A549 (cell line): ENCODE results near the gene ASMTL. TPM values are rescaled to one million over a fixed set of nuclear protein-coding genes. Genes with fewer than 3 reads are reported as not detected.

Experiments used
- ATAC-seq, 2 experiments: fragments of 200-7000 bp in 1 of 2; fragments of >200 bp in 1 of 2; cut with Nextera tagmentation in 1 of 2; cut with Tn5 transposase in 1 of 2; 3 replicates each; pipeline versions ENCODE4 v1.8.0 to v1.9.1; 2018 to 2020; ENCODE audit warnings: mild to moderate bottlenecking in 1 of 2, moderate library complexity in 1 of 2
- CTCF ChIA-PET: fragments of 300-600 bp; sonication (Branson Sonifier 250); formaldehyde crosslinking; extraction: SDS; loops from one replicate; lab custom pipeline; 2021; ENCODE audit warnings: antibody characterized with exemption, inconsistent platforms; lab: Yijun Ruan, JAX
- POLR2A ChIA-PET: fragments of 350-600 bp; formaldehyde crosslinking; extraction: SDS; loops from one replicate; lab custom pipeline; 2021; ENCODE audit warnings: antibody characterized with exemption, inconsistent platforms; lab: Yijun Ruan, JAX
- DNase-seq, 2 experiments: peaks; one replicate each; pipeline versions ENCODE4 v3.0.0 to v3.0.0-alpha.2; 2011 to 2016; ENCODE audit warnings: low read depth in 1 of 2, low spot score in 1 of 2
- FAIRE-seq: peaks from 2 replicates; lab custom pipeline; 2011; peaks lifted over from hg19 to GRCh38; lab: Jason Lieb, UNC
- H3K27ac ChIP-seq, 2 experiments: fragments of >200 bp; sonication (Bioruptor Twin); formaldehyde crosslinking; 3 replicates each; pipeline ENCODE4 v1.5.1; 2016 to 2017
- H3K4me1 ChIP-seq: fragments of >200 bp; sonication (Bioruptor Twin); formaldehyde crosslinking; 3 replicates; pipeline ENCODE4 v1.6.1; 2016
- H3K4me2 ChIP-seq: fragments of >200 bp; sonication (Bioruptor Twin); formaldehyde crosslinking; 3 replicates; pipeline ENCODE4 v1.6.1; 2016
- H3K4me3 ChIP-seq: fragments of >200 bp; sonication (Bioruptor Twin); formaldehyde crosslinking; 3 replicates; pipeline ENCODE4 v1.5.1; 2016
- H3K9me3 ChIP-seq: fragments of >200 bp; sonication (Bioruptor Twin); formaldehyde crosslinking; 3 replicates; pipeline ENCODE4 v1.6.1; 2016
- BCL3 ChIP-seq: fragments of >200 bp; sonication (Bioruptor Twin); formaldehyde crosslinking; IDR thresholded peaks from 3 replicates; pipeline ENCODE4 v1.6.1; 2016
- BHLHE40 ChIP-seq: IDR thresholded peaks from 2 replicates; pipeline ENCODE4 v1.6.1; 2012; ENCODE audit warnings: low read depth, low read length, inconsistent platforms
- CBX8 ChIP-seq: fragments of 200-600 bp; sonication (generic); IDR thresholded peaks from 2 replicates; pipeline ENCODE4 v1.6.1; 2016
- CEBPB ChIP-seq, 2 experiments: fragments of >200 bp in 1 of 2; sonication (Bioruptor Twin) in 1 of 2; formaldehyde crosslinking in 1 of 2; IDR thresholded peaks; 2 replicates each; pipeline ENCODE4 v1.6.1; 2012 to 2016
- EHF ChIP-seq: fragments of 250-450 bp; sonication (Bioruptor Pico); IDR thresholded peaks from 2 replicates; pipeline ENCODE4 v1.5.0; 2020; ENCODE audit warnings: mild to moderate bottlenecking
- ESRRA ChIP-seq: fragments of 150-350 bp; IDR thresholded peaks from 2 replicates; pipeline ENCODE4 v1.6.1; 2014; ENCODE audit warnings: mild to moderate bottlenecking, low read length, borderline replicate concordance
- FOXS1 ChIP-seq: fragments of 250-450 bp; sonication (Bioruptor Pico); IDR thresholded peaks from 2 replicates; pipeline ENCODE4 v1.5.0; 2020; ENCODE audit warnings: mild to moderate bottlenecking, moderate library complexity
- GATA3 ChIP-seq: IDR thresholded peaks from 2 replicates; pipeline ENCODE4 v1.6.1; 2012; ENCODE audit warnings: borderline replicate concordance
- HOXB13 ChIP-seq: fragments of 250-450 bp; sonication (Bioruptor Pico); IDR thresholded peaks from 2 replicates; pipeline ENCODE4 v1.5.0; 2020; ENCODE audit warnings: low read depth, mild to moderate bottlenecking, moderate library complexity
- JUN ChIP-seq, 2 experiments: fragments of >200 bp; sonication (Bioruptor Twin); formaldehyde crosslinking; IDR thresholded peaks; 2 replicates in 1 of 2; 3 replicates in 1 of 2; pipeline ENCODE4 v1.6.1; 2016 to 2017
- KDM1A ChIP-seq: fragments of 200-600 bp; sonication (generic); IDR thresholded peaks from 2 replicates; pipeline ENCODE4 v1.6.1; 2016; ENCODE audit warnings: low read depth, mild to moderate bottlenecking
- KDM5A ChIP-seq: fragments of 200-600 bp; sonication (generic); IDR thresholded peaks from 2 replicates; pipeline ENCODE4 v1.6.1; 2016; ENCODE audit warnings: antibody characterized with exemption, mild to moderate bottlenecking
- NFE2L2 ChIP-seq: fragments of 150-350 bp; conservative IDR thresholded peaks from 2 replicates; pipeline ENCODE4 v1.6.1; 2014; ENCODE audit warnings: low read length
- NPAS2 ChIP-seq: fragments of 250-450 bp; sonication (Bioruptor Pico); IDR thresholded peaks from 2 replicates; pipeline ENCODE4 v1.8.0; 2022; ENCODE audit warnings: mild to moderate bottlenecking, moderate library complexity, borderline replicate concordance
- PBX3 ChIP-seq: IDR thresholded peaks from 2 replicates; pipeline ENCODE4 v1.6.1; 2012
- RAD21 ChIP-seq, 2 experiments: fragments of >200 bp in 1 of 2; sonication (Bioruptor Twin) in 1 of 2; formaldehyde crosslinking in 1 of 2; IDR thresholded peaks in 1 of 2; conservative IDR thresholded peaks in 1 of 2; 2 replicates in 1 of 2; 3 replicates in 1 of 2; pipeline ENCODE4 v1.6.1; 2012 to 2018; ENCODE audit warnings: inconsistent platforms in 1 of 2
- RARB ChIP-seq: fragments of 250-450 bp; sonication (Bioruptor Pico); IDR thresholded peaks from 2 replicates; pipeline ENCODE4 v1.8.0; 2021; ENCODE audit warnings: mild to moderate bottlenecking, moderate library complexity
- RCOR1 ChIP-seq: fragments of 150-350 bp; IDR thresholded peaks from 2 replicates; pipeline ENCODE4 v1.6.1; 2014; ENCODE audit warnings: antibody characterized with exemption, low read length, low read depth
- REST ChIP-seq: fragments of 200-600 bp; sonication (generic); IDR thresholded peaks from 2 replicates; pipeline ENCODE4 v1.6.1; 2016; ENCODE audit warnings: antibody characterized with exemption, mild to moderate bottlenecking, moderate library complexity
- TP53 ChIP-seq: fragments of 250-450 bp; sonication (Bioruptor Pico); IDR thresholded peaks from 2 replicates; pipeline ENCODE4 v1.5.0; 2021; ENCODE audit warnings: mild to moderate bottlenecking, moderate library complexity
- ZFP36 ChIP-seq: fragments of 450-650 bp; IDR thresholded peaks from 2 replicates; pipeline ENCODE4 v1.6.1; 2014; ENCODE audit warnings: borderline replicate concordance; ENCODE audit not compliant: partially characterized antibody
- WGBS: methylation state at CpG from one replicate; pipeline ENCODE4 v1.1.6; 2017; ENCODE audit errors: missing lambda C conversion rate; 5-methylcytosine and 5-hydroxymethylcytosine counted together
- polyA plus RNA-seq, 4 experiments: library from polyadenylated mRNA; depleted of rRNA in 3 of 4; stranded (reverse); fragments of >200 nt; fragmentation: RNase III in 1 of 4; extraction: RNeasy Plus Mini Kit Qiagen cat#74134 plus additional on column Dnase treatment in 1 of 4; gene quantifications; 2 replicates in 3 of 4; 3 replicates in 1 of 4; pipeline ENCODE4 v1.2.3, GENCODE V29; 2011 to 2017
- TF ChIP-seq, protein P1 (sequence below): IDR thresholded peaks from 2 replicates; pipeline ENCODE4 v1.6.1; 2012; ENCODE audit warnings: low read depth, borderline replicate concordance
- TF ChIP-seq, protein P2 (sequence below): fragments of 450-650 bp; IDR thresholded peaks from 2 replicates; pipeline ENCODE4 v1.6.1; 2014; ENCODE audit warnings: antibody characterized with exemption
- TF ChIP-seq, protein P3 (sequence below): fragments of 250-450 bp; sonication (Bioruptor Pico); IDR thresholded peaks from 2 replicates; pipeline ENCODE4 v1.5.0; 2021; ENCODE audit warnings: mild to moderate bottlenecking, moderate library complexity, borderline replicate concordance
- TF ChIP-seq, protein P4 (sequence below): fragments of 250-450 bp; sonication (Bioruptor Pico); IDR thresholded peaks from 2 replicates; pipeline ENCODE4 v1.5.0; 2020; ENCODE audit warnings: low read depth, mild to moderate bottlenecking, moderate library complexity

The ASMTL gene
- polyA plus RNA-seq, 2 of the 4 experiments (the other 2 are of a cell fraction): 12.3 to 15.4 TPM

DNA sequence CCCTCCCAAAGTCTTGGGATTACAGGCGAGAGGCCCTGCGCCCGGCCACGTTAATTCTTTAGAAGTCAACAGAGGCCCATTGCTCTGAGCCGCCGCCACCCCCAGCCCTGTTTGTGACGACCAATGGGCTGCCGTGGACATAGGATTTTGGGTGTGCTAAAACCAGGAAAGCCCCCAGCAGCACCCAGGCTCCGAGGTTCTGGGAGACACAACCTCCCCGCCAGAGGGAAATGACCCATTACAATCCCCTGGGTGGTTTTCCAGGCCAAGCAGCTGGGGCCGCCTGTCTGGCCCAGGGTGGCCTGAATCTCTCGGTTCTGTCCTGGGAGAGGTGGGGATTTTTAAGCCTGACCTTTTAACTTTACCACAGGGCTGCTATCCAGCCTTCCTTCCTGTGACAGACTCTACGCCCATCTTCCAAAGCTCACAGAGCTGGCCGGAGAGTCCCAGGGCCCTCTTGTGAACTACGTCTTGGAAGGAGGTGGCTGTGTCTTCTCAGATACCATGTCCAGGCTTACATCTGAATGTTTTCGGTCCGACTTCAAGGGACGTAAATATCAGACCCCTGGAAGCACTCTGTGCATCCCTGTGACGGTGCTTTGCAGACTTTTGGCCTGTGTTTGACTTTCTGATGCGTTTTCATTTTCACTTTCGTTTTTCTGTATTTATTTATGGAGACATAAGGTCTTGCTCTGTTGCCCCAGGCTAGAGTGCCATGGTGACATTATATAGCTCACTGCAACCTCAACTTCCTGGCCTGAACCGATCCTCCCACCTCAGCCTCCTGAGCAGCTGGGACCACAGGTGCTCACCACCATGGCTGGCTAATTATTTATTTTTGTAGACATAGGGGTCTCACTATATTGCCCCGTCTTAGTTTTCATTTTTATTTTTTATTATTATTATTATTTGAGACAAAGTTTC, 48.3 kb upstream of the ASMTL start:
- no peak overlapping the region for H3K27ac ChIP-seq
- no peaks in the 10 kb centered on the region for H3K9me3 ChIP-seq
- POLR2A ChIA-PET: no interaction called here
- ATAC-seq (no peak), FAIRE-seq (no peak)
- H3K4me3 ChIP-seq: no peak overlapping the region
- CTCF ChIA-PET: no interaction called here
- no peak overlapping the region for H3K4me2 ChIP-seq
- 71% methylated on average over 23 of the region's 23 CpGs for WGBS
- no peaks in the 10 kb centered on the region for H3K4me1 ChIP-seq
- TF ChIP-seq, protein P1, sequence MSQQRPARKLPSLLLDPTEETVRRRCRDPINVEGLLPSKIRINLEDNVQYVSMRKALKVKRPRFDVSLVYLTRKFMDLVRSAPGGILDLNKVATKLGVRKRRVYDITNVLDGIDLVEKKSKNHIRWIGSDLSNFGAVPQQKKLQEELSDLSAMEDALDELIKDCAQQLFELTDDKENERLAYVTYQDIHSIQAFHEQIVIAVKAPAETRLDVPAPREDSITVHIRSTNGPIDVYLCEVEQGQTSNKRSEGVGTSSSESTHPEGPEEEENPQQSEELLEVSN: no peak
- TF ChIP-seq RCOR1: no peak
- no peak for TF ChIP-seq JUN (IDR thresholded peaks at IDR 0.05)
- no peak for TF ChIP-seq FOXS1 (CRISPR knock-in tag)
- no peak for TF ChIP-seq NFE2L2
- TF ChIP-seq NPAS2 (CRISPR knock-in tag): no peak
- no peak for TF ChIP-seq ZFP36
- TF ChIP-seq EHF (CRISPR knock-in tag): no peak
- no peak for TF ChIP-seq KDM1A
- no peak for TF ChIP-seq BHLHE40
- TF ChIP-seq, all 56 proteins: peak for 0
- no peak for DNase-seq

- ATAC-seq (no peak), FAIRE-seq (no peak), DNase-seq (no peak)
- H3K9me3 ChIP-seq: no peaks in the 10 kb centered on the region
- 73% methylated on average over 12 of the region's 12 CpGs for WGBS
- H3K4me2 ChIP-seq: no peak overlapping the region
- H3K27ac ChIP-seq: no peak overlapping the region
- TF ChIP-seq CEBPB (IDR thresholded peaks at IDR 0.05): no peak
- TF ChIP-seq PBX3: no peak
- TF ChIP-seq TP53 (CRISPR knock-in tag): no peak
- TF ChIP-seq CBX8: no peak
- TF ChIP-seq, protein P2, sequence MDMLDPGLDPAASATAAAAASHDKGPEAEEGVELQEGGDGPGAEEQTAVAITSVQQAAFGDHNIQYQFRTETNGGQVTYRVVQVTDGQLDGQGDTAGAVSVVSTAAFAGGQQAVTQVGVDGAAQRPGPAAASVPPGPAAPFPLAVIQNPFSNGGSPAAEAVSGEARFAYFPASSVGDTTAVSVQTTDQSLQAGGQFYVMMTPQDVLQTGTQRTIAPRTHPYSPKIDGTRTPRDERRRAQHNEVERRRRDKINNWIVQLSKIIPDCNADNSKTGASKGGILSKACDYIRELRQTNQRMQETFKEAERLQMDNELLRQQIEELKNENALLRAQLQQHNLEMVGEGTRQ: no peak
- TF ChIP-seq, protein P3, sequence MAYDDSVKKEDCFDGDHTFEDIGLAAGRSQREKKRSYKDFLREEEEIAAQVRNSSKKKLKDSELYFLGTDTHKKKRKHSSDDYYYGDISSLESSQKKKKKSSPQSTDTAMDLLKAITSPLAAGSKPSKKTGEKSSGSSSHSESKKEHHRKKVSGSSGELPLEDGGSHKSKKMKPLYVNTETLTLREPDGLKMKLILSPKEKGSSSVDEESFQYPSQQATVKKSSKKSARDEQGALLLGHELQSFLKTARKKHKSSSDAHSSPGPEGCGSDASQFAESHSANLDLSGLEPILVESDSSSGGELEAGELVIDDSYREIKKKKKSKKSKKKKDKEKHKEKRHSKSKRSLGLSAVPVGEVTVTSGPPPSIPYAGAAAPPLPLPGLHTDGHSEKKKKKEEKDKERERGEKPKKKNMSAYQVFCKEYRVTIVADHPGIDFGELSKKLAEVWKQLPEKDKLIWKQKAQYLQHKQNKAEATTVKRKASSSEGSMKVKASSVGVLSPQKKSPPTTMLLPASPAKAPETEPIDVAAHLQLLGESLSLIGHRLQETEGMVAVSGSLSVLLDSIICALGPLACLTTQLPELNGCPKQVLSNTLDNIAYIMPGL (CRISPR knock-in tag): no peak
- no peak for TF ChIP-seq REST
- TF ChIP-seq, protein P4, sequence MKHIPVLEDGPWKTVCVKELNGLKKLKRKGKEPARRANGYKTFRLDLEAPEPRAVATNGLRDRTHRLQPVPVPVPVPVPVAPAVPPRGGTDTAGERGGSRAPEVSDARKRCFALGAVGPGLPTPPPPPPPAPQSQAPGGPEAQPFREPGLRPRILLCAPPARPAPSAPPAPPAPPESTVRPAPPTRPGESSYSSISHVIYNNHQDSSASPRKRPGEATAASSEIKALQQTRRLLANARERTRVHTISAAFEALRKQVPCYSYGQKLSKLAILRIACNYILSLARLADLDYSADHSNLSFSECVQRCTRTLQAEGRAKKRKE (CRISPR knock-in tag): no peak
- TF ChIP-seq ESRRA: no peak
- no peak for TF ChIP-seq KDM5A
- no peak for TF ChIP-seq GATA3
- TF ChIP-seq RAD21 (conservative IDR thresholded peaks at IDR 0.05 in 1 of 2, IDR thresholded peaks at IDR 0.05 in 1 of 2): no peak
- TF ChIP-seq RARB (CRISPR knock-in tag): no peak
- TF ChIP-seq KDM1A: no peak
- no peak for TF ChIP-seq BCL3
- no peak for TF ChIP-seq HOXB13 (CRISPR knock-in tag)
- no peak for TF ChIP-seq EHF (CRISPR knock-in tag)
- CTCF ChIA-PET: no interaction called here
- H3K4me3 ChIP-seq: no peak overlapping the region
- no peaks in the 10 kb centered on the region for H3K4me1 ChIP-seq
- POLR2A ChIA-PET: no interaction called here
These were observed 43.4 kb upstream of the ASMTL start for GRCh38 chrX:1496076-1496475.
